Stimulated activated CD8-positive, alpha-beta memory T cell treated with anti-CD3 and anti-CD28 coated beads, Interleukin-12 subunit alpha, Interleukin-12 subunit beta, amount 100 ng/mL, for 1 hour (primary cell): ENCODE measurements around the gene RAB11FIP3.

Source experiments
- DNase-seq: peaks from one replicate; pipeline ENCODE4 v3.0.0-alpha.2; 2020; ENCODE audit warnings: low read depth

RAB11FIP3 gene

DNA sequence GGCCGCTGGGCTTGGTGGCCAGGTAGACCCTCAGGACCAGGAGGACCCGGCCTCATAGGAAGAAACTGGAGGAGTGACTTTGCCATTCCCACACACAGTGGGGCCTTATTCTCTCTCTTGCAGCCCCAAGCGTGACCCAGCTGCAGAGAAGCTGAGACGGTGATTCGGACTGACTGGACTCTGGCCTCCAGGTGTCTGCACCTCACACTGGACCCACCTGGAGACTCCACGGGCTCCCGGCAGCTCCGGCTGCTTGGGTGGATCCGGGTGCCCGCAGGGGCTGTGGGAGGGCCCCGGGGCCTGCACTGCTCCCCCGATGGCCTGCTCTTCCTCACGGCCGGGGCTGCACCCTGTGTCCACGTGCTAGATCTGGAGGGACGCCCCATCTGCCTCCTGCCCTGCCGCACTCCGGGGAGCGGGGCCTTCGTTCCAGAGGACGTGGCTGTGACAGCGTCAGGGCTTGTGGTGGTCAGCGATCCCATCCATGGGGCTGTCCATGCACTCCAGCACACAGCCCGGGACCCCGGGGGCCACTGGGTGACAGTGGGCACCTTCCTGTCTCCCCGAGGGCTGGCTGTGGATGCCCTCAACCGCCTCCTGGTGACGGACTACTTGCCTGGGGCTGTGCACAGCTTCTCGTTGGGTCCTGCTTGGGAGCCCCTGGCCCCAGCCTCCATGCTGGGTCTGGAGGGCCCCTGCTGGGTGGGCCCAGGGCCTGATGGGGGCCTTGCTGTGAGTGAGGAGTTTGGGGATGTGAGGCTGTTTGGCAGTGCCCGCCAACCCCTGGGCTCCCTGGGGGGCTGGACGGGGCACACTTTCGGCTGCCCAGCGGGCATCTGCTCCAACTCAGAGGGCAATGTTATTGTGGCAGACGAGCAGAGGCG, 142.2 kb downstream of the RAB11FIP3 start:
- no peak for DNase-seq

DNA sequence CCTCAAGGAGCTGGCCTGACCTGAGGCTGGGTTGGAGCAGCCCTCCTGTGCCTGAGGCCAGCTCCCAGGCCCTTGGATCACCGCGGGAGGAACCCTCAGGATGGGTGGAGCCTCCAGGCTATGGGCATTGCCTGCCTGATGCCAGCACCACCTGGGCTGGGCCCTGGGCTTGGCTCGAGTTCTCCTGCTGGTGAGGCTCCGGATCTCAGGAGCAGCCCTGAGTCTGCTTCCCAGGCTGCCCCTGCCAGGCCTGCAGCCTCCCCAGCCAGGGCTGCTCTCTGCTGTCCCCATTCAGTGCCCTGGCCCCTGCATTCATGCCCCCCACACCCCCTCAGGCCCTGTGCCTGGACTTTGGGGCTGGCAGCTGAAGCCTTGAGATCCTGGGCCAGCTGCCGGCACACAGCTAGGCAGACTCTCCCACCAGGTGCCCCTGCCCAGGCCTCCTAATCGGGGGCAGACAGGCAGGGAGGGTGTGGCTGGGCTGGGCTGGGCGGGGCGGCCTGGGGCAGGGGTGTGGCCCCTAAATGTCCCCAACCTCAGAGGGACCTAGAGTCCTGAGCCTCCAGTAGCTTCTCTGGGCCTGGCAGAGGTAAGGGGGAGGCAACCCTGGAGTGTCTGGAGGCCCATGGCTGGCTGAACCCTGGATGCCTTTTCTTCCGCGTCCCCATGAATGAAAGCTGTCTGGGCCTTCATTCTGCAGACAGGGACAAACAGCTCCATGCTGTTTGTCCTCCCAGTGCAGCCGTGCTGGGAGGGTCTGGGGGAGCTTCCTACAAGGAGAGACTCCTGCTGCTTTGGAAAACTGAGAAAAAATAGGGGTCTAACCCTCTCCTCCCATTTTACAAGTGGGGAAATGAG, 143.2 kb downstream of the RAB11FIP3 start:
- DNase-seq: no peak

DNA sequence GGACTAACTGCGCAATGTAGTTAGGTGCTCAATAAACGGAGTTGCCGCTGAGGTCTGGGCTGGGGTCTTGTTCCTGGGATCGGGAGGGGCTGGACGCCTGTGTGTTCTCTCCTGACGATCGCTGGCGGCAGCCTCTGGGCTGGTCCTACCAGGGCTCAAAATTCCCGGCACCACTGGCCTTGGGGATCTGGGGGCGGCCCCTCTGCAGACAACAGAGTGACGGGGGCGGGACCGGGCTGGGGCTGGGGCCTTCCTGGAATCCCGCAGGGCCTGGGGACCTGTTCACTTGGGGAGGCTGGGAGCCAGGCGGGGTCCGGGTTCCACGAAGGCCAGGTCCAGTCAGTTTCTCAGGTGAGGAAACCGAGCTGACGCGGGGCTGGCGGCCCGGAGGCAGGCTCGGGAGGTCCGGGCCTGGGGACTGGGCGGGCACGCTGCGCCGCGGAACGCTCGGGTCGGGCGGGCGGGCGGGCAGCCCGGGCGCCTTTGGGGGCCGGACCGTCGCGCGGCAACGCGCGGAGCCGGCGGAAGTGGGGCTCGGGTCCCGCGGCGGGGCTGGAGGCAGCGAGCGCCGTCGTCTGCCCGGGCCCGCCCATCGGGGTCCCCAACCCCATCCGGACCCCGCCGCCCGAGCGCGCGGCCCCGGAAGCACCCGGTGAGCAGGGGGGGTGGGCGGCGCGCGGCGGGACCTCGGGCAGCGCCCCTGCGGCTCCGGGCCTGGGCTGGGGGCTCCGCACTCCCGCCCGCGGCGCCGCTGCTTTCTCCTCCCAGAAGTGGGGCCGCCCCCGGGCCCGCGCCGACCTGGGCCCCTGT, 144.2 kb downstream of the RAB11FIP3 start, which contains the start of gene PIGQ:
TSS of gene PIGQ (plus strand) at position 524 of the 810 bp plus-strand sequence. CDS start 4,107 bp downstream, outside the sequence.
- no peak for DNase-seq
